PFSK-1 (cell line): Measurements from ENCODE around the gene SPNS1.

Experiments used
- FOXP2 ChIP-seq: optimal IDR thresholded peaks from 2 replicates; pipeline ENCODE3; 2011; ENCODE audit warnings: borderline replicate concordance, control low read depth, inconsistent platforms; ENCODE audit not compliant: insufficient read depth; ENCODE audit errors: extremely low read length, extremely low read depth
- POLR2AphosphoS5 ChIP-seq: IDR thresholded peaks from 2 replicates; pipeline ENCODE4 v1.6.1; 2012; ENCODE audit warnings: low read depth, mild to moderate bottlenecking, control low read depth, low read length, moderate library complexity
- REST ChIP-seq, 2 experiments: IDR thresholded peaks; 2 replicates each; pipeline versions ENCODE4 v1.6.1 to v1.8.0; 2011 to 2012; ENCODE audit warnings: low read depth in 2 of 2, low read length in 2 of 2, control low read depth in 1 of 2, inconsistent platforms in 1 of 2, mild to moderate bottlenecking in 1 of 2, moderate library complexity in 1 of 2; ENCODE audit not compliant: insufficient read depth in 1 of 2
- SIN3A ChIP-seq: IDR thresholded peaks from 2 replicates; pipeline ENCODE4 v1.6.1; 2012; ENCODE audit warnings: mild to moderate bottlenecking, low read length, moderate library complexity, borderline replicate concordance; ENCODE audit not compliant: insufficient read depth
- TAF1 ChIP-seq: IDR thresholded peaks from 2 replicates; pipeline ENCODE4 v1.6.1; 2012; ENCODE audit warnings: low read length, control low read depth, borderline replicate concordance; ENCODE audit not compliant: insufficient read depth

SPNS1 gene

GRCh38 chr16:29025735-29026134 is 51.2 kb downstream of the SPNS1 start:
- TF ChIP-seq TAF1 (no peak), POLR2AphosphoS5 (no peak), REST (IDR thresholded peaks at IDR 0.05; ENCODE audit: insufficient read depth in 1 of 2, low read depth in 2 of 2, low read length in 2 of 2) (no peak)

GRCh38 chr16:29028457-29029167 is 54.0 kb downstream of the SPNS1 start:
- TF ChIP-seq FOXP2 (no peak), REST (IDR thresholded peaks at IDR 0.05; ENCODE audit: insufficient read depth in 1 of 2, low read depth in 2 of 2, low read length in 2 of 2) (no peak), SIN3A (no peak), TAF1 (no peak), POLR2AphosphoS5 (no peak)

- TF ChIP-seq FOXP2 (peak; percentile 19), TAF1 (no peak)
Observed at GRCh38 chr16:29029168-29029994, 54.8 kb downstream of the SPNS1 start.

GRCh38 chr16:29030086-29030840 is 55.7 kb downstream of the SPNS1 start:
- TF ChIP-seq REST (IDR thresholded peaks at IDR 0.05; ENCODE audit: insufficient read depth in 1 of 2, low read depth in 2 of 2, low read length in 2 of 2) (no peak), SIN3A (no peak), POLR2AphosphoS5 (no peak), FOXP2 (no peak), TAF1 (no peak)
